Fibroblast of gingiva (primary cell): ENCODE measurements around the gene HMX3.

Experiments used
- DNase-seq: peaks from one replicate; pipeline ENCODE4 v3.0.0-alpha.2; 2011; ENCODE audit warnings: low read depth

Gene HMX3

DNA sequence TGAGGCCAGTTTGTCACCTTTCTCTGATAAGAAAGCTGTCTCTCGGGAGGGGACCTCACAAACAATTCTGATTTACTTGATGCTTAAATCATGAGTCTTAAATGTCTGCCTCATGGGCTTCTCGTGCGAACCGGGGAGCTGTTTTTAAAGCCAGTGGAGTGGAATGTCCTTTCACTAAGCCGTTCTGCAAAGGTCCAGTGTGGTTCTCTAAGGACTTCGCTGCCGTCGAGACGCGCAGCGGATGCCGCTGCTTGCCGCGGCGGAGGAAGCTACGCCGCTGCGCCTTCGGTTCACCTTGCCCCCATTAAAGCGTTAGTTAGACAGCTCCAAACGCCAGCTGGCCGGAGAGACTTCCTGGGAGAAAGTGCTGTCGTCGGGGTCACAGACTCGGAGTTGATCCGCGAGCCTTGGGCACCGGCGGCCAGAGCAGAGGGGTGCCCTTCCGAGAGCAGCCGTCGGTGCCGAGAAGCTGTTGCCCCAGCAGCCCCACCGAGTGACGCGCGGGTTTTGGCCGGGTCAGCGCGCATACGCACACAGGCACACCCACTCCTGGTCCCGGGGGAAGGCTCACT, 1.3 kb upstream of the HMX3 start:
- DNase-seq = no peak

DNA sequence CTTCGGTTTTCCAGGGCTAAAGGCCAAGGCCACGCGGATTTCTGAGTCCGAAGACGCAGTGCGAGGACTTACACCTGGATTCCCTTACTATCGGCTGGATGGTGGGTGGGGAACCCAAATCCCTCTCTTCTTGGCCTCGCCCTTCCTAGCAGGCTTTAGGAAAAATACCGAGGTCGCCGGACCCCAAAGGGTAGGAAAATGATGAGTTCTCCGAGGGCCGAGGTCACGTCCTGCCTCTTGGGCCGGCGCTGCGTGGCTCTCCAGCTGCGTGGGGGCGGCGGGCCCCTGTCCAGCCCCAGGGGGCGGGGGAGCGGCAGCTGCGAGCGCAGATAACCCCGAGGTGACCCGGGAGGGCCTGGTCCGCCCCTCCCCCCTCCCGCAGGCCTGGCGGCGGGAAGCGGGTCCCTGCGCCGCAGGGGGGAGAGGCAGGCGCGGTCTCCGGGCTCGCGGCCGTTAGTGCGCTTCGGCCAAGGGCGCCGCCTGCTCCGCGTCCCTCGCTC, 805 bp upstream of the HMX3 start:
- DNase-seq = no peak

DNA sequence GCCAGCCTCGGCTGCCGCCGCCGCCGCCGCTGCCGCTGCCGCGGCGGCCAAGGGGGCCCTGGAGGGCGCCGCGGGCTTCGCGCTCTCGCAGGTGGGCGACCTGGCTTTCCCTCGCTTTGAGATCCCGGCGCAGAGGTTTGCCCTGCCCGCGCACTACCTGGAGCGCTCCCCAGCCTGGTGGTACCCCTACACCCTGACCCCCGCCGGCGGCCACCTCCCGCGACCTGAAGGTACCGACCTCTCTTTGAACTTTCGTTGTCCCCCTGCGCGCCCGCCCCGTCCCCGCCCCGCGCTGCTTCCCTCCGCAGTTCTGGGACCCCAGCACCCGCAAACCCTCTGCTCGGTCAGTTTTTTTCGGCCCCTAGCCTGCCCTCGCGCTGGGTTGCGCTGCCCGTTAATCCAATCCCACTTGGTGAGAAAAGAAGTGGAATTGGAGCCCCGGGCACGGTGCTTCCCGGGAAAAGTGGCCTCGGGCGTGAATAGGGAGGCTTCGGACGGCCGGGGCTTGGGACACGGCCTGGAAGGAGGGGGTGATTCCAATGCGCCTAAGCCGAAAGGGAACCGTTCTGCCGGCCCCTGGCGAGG, 543 bp downstream of the HMX3 start:
- DNase-seq = no peak

DNA sequence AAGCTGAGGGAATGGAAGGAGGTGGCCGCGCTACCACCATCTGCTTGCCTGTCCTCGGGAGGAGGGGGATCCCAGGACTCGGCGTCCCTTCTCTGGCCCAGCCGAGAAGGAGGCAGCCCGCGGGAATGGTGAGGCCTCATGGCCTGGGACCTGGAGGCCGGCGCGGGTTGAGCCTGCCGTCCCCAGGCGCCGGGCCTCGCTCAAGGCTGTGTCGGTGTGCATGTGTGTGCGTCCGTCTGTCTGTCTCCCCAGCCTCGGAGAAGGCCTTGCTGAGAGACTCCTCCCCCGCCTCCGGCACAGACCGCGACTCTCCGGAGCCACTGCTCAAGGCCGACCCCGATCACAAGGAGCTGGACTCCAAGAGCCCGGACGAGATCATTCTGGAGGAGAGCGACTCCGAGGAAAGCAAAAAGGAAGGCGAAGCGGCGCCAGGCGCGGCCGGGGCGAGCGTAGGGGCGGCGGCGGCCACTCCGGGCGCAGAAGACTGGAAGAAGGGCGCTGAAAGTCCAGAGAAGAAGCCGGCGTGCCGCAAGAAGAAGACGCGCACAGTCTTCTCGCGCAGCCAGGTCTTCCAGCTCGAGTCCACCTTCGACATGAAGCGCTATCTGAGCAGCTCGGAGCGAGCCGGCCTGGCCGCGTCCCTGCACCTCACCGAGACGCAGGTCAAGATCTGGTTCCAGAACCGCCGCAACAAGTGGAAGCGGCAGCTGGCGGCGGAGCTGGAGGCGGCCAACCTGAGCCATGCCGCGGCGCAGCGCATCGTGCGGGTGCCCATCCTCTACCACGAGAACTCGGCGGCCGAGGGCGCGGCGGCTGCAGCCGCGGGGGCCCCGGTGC, 1.3 kb downstream of the HMX3 start:
- DNase-seq = no peak

DNA sequence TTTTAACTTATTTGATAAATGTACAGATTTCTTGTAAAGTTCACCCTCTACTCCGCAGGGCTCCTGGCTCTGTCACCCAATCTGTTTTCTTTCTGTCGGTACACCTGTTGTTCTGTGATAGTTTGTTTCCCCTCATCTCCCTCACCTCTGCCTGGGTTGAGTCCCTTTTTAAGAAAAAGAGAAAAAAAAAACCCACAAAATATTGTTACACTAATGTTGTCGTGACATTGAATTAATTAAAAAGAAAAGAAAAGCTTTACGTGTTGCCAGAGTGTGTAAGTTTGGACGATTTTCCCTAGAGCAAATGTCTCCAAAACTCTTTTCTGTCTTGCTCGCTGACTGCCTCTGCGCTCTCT, 3.4 kb downstream of the HMX3 start:
- DNase-seq = no peak

DNA sequence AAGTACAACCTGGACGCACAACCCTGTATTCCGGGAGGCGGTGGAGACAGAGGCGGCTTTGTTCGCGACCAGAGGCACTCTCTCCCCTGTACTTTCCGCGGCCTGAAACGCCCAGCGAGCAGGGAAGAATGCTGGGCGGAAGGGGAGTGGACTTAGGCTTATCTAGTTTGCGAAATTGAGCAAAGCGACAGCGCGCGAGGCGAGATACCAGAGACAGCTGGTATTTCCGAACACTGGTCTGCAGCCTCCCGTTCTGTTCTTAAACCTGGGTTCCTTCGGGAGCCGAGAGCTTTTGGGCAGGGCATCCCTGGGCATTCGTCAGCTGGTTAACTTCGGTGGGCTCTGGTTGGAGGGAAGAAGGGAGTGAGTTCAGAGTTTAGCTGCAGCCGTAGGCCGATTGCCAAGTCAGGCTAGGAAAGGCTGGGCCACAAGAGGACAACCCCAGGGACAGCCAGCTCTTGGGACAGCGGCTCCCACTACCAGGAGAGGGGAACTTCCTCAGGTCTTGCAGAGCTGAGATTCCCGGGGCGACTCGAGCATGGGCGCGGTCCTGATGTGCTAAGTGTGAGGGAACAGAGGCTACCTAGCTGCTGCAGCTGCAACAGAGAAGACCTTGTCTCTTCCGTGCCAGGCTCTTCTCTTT, 3.9 kb downstream of the HMX3 start:
- DNase-seq = no peak

DNA sequence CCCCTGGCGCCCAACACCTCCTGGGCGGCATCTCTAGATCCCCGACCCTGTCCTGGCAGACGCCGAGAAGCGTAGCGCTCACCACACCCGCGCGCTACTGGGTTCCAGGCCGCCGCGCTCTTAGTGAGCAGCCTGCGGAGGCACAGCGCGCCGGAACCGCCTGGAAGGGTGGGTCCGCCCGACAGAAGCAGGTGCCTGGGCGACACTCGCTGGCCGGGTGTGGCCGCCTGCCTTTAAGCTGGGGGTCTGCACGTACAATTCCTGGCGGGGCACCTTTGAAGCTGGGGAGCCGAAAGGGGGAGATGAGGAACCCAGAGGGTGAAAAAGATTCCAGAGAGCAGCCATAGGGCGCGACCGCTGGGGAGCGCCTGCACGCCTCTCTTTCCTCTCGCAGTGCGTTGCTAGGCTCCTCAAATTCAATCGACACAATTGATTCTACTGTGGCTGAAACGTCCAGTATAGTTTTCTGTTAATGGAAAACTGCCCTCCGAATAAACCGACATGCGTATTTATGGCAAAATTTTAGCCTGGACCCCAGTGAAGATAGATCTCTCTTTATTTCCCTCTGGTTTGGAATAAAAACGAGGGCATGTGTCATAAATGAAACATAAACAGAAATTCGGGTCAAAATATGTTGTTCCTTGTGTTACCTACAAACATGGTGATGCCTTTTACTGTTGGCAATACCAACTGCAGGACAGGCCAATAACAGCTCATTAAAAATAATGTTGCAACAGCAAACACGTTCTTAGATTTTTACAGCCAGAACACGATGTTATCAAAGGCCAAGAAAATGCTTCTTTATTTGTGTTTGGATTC, 4.6 kb downstream of the HMX3 start:
- DNase-seq = no peak

DNA sequence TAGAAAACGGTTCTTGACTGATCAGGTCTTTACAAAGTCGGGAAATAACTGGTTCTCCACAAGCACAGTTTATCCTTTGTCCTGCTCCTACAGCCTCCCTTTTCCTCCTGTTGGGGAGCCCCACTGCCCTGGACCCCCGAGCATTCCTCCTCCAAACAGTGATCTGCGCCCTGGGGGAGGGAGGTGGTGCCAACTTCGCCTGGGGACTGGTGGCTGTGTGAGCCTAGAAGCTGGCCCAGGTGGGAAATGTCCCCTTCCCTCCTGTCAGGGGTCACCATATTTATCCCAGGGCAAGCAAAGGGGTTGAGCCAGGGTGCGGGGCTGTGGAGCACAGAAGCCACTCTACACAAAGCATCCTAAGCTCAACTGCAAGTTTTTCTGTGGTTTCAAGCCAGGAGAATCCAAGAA, 5.2 kb downstream of the HMX3 start:
- no peak for DNase-seq

DNA sequence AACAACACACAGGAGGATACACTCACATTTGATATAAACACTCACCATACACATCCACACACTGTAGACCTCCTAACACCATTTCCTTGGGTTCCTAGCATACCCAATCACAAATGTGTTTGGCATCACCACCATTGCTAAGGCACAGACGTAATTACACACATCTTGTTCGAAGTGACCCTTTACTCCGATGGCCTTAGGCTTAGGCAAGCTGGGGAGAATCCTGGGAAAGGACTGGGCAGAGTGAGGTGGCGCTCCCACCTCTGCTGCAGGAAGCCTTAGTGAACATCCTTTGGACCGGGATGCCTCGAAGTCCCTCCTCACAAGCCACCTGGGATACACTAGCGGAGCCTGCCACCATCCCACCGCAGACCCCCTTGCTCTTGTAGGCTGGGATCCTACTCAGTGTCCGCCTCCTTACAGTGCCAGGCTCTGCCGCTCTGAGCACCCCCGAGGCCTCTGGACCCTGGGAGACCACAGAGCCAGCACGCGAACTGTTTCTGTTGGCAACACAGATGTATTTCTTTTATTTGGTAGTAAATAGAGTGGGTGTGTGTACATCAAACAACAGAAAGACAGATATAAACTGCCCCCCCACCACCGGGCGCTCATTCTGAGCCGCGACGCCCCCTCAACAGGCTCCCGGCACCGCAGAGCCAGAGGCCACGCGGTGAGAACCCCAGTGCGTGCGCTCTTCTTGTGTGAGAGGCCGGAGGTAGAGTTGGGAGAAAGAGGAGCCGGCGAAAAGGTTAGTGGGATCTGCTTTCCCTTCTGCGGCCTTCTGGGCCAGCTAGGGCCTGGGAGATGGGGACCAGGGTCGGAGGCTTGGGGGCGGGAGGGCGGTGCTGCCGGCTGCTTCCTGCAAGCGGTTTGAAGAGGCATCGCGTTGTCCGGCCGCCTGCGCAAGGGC, 6.3 kb downstream of the HMX3 start:
- no peak for DNase-seq

DNA sequence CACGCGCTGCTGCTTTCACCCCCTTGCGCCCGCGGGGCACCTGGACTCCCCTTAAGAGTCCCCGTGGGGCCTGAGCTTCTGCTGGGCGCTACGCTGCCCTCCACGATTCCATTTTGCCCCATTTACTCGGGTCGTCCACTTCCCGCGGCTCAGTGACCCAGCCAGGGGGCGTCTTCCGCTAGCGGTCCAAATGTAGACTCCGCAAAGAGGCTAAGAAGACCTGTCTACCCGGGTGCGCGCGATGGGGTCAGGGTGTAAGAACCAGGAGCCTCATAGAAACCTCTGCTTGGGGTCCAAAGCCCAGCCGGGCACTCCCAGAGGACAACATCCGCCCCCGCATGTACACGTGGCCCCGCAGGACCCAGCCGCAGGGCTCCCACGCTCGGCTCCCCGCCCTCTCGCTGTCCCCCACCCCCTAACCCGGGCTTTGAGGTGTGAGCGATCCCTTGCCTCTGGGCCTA, 7.0 kb downstream of the HMX3 start:
- no peak for DNase-seq

DNA sequence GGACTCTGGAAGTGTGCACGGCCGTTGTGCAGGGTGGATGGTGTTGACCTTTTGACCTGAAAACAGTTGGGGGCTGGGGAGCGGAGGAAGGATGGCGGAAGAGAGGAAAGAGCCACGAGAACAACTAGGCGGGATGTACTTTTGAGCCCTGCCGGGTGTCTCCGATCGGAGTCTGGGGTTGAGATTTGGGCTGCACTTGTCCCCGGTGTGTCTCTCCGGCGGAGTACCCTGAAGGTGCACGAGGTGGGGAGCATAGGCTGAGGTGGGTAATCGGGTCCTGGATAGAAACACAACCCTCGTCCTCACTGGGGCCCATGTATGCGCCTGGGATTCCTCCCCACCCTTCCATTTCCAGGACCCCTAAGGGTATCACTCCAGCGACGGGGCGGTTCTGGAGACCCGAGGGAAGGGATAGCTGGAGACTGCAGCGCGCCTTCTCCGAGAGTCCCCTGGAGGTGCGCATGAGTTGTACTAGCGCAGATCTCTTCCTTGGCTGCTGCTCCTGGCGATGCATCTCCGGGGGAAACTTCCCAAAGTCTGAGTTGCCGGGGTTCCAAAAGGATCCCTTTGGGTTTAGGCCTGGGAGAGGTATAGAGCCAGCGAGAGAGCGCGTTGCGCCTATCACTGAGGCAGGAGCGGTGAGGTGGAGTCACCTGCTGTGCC, 7.5 kb downstream of the HMX3 start:
- no peak for DNase-seq

DNA sequence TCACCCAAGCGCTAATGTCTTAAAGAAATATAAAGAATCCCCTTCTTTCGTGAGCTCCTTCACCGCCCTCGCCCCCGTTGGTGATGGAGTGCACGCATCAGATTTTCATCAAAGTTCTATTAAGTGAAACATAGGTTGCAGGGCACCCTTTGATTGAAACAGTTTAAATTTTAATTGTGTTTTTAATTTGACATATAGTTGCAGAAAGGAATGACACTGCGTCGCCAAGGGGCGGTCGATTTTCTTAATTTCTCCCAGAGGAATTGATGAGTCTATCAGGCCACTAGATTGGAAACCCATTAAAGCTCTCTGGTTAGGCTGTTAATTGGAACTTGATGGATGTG, 8.0 kb downstream of the HMX3 start:
- DNase-seq = no peak

DNA sequence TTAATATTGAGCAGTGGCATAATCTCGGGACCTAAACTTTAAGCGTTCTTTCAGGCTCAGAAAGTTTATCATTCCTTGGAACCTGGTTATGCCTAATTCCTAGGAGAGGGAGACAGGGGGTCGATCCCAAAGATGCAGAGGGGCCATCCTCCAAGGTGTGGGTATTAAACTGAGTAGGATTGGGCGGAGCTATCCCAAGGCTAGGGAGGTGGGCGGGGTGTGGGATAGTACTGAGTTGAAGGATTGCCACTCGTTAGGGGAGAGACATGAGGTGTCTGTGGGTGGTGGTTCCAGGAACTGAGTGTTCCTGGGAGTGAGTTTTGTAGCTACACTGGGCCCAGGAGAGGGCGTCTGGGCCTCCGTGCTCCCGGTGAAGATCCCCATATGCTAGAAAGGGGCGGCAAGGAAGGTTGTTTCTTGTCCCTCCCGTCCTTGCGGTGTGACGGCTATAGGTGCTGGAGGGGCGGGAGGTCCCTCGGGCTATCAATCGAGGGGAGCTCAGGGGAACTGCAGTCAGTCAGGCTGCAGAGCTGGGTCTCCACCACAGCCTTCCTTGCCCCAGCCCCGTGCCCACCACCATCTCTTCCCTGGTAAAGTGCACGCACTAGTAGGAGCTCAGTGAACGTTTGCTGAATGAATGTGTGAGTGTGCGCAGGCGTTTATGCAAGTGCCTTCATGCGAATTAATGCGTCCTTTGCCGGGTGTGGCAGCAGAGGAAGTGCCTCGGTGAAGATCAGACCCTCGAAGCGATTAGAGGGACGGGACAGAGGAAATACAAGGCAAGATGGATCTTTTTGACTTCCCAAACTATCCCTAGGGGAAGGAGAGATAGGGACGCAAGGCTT, 9.1 kb downstream of the HMX3 start:
- no peak for DNase-seq

DNA sequence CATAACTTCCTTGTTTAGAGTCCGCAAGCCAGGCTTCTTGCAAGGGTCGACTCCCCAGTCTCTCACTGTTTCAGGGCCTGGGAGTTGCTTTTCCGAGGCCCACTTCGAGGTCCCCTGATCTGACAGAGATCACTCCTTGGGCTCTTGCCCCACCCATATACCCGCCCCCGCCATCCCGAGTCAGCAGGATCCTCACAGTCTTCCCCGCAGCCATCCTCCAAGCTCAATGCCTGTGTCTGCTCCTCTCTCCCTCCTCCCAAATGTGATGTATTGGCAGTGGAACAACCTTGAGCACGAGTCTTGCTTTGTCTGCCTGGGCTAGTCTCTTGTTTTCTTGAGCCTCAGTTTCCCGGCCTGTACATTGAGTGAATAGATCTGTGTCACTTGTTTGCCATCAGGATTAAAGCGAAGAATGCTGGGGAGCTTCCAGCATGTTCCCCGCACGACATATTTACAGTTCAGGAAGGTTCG, 9.8 kb downstream of the HMX3 start:
- no peak for DNase-seq

DNA sequence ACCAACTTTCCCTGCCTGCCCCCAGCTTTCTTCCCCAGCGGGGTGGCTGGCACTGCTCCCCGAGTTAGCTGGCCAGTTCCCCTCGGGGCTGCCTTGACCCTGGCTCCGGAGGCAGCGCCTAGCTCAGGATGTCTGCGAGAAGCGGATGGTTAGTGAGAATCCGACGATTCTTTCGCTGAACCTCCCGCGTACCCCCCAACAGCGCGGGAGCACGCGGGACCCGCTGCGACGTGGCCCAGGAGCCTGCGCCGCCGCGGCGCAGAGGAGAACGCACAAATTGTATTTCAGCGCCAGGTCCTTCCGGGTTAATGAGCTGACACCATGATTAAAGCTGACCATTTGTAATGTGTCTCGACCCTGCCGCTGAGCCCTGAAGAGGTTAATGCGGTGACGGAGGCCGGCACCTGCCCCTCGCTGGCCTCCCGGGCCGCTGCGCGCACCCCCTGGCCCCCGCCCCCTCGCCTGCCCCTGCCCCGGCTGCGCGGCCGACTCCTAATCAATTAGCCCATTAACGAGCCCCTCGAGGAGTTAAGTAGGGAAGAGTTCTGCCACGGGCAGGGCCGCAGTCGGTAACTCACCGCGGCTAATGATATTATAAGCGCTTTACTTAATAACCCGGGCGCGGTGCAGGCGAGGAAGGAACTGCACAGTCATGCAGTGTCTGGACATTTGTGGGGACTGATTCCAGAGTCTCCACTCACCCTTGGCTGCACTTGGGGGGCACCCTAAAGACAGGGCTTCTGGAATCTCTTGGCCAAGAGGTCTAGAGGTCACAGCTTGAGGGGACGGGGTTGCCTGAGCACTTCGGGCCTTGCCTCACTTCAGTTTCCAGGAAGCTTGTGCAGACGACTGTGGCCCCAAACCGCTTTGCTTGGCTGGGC, 10.5 kb downstream of the HMX3 start:
- no peak for DNase-seq

DNA sequence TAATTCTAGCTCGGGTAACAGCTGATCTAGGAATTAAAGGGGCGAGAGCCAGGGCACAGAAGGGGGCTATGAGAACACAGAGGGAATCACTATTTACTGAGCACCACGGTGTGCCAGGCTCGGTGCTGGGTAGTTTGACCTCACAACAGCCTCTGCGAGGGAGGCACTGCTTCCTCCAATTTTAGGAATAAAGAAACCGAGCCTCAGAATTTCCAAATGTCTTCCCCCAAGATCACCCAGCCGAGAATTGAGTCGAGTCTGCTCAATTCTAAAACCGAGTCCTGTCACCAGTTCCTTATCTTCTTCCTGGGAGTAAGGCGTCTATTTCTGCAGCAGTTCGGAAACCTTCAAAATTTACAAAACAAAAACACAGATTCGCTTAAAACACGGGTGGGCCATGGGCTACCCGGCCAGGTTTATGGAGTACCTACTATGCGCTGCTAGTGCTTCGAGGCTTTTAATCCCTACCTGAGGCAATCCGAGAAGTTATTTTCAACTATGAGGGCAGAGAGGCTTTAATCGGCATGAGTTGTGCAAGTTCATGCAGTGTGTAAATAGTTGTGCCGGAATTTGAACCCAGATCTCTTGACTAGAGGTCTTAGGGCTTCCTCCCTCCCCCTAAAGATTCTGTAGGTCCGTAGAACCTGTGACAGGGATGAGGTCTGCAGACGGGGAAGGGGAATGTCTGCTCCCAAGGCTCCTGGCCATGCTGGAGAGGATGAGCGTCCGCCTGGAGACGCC, 11.3 kb downstream of the HMX3 start:
- no peak for DNase-seq

DNA sequence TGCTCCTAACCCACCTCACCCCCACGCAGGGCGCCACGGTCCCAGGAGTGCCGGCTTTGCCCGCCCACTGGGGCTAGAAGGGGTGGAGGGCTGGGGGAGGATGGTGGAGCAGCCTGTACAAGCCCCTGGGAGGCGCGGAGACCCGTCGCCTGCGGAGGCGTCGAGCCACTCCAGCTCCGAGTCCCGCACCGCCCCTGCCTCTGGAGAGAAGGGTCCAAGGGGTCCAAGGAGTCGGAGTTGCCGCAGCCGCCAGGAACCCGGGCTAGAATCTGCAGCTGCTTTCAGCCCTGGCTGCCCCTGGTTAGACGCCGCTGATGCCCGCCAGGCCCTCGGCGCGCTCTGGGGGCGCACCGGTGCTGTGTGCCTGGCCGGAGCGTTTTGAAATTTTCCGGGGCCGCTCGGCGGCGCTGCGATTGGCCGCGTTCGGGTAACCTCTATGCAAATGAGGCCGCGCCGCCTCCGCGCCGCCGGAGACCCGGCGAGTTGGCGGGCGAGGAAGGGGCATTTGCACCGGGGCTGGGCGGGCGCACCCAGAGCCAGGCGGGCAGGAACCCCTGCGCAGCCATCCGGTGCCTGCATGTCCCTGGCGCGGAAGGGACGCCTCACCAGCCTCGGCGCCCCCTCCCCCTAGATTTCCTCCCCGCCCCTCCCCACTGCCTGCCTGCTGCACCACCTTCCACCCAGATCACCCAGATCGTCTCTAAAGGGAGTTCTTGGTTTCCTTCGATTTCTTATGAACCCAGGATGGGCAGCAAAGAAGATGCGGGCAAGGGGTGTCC, 12.1 kb downstream of the HMX3 start, which contains the start of gene HMX2:
Gene HMX2 (plus strand): TSS at position 502 of the 779 bp plus-strand sequence. CDS start 243 bp downstream, at position 745.
- DNase-seq = no peak
